ENCODE data around the gene ELK3.

ELK3 gene

GRCh38 chr12:96193725-96194575 is at the start of gene ELK3:
Gene ELK3, plus strand, starts transcription at chr12:96194375.
- peak in 1 of 2 donors; percentile 52 for DNase-seq (ENCODE audit: low read depth in 2 of 2)

GRCh38 chr12:96146747-96147146 is 47.4 kb upstream of the ELK3 start:
- no peak for DNase-seq (ENCODE audit: low read depth in 2 of 2)

GRCh38 chr12:96150442-96150841 is 43.7 kb upstream of the ELK3 start:
- DNase-seq (ENCODE audit: low read depth in 2 of 2), result no peak

- DNase-seq (ENCODE audit: low read depth in 2 of 2), result no peak
These were observed 42.0 kb upstream of the ELK3 start for GRCh38 chr12:96152164-96152563.

GRCh38 chr12:96153131-96153725 is 40.9 kb upstream of the ELK3 start:
- DNase-seq (ENCODE audit: low read depth in 2 of 2), result no peak

GRCh38 chr12:96155181-96155580 is 39.0 kb upstream of the ELK3 start:
- DNase-seq (ENCODE audit: low read depth in 2 of 2), result no peak

GRCh38 chr12:96155781-96156180 is 38.4 kb upstream of the ELK3 start:
- no peak for DNase-seq (ENCODE audit: low read depth in 2 of 2)

GRCh38 chr12:96156211-96156610 is 38.0 kb upstream of the ELK3 start:
- no peak for DNase-seq (ENCODE audit: low read depth in 2 of 2)

- DNase-seq (ENCODE audit: low read depth in 2 of 2), result no peak
These were observed 36.7 kb upstream of the ELK3 start for GRCh38 chr12:96157427-96157826.

- DNase-seq (ENCODE audit: low read depth in 2 of 2), result no peak
These were observed 29.0 kb upstream of the ELK3 start for GRCh38 chr12:96164951-96165811.

- DNase-seq (ENCODE audit: low read depth in 2 of 2), result no peak
These were observed 27.4 kb upstream of the ELK3 start for GRCh38 chr12:96166765-96167164.

GRCh38 chr12:96167492-96167891 is 26.7 kb upstream of the ELK3 start:
- DNase-seq (ENCODE audit: low read depth in 2 of 2), result no peak

GRCh38 chr12:96170328-96170727 is 23.8 kb upstream of the ELK3 start:
- no peak for DNase-seq (ENCODE audit: low read depth in 2 of 2)

- no peak for DNase-seq (ENCODE audit: low read depth in 2 of 2)
These were observed 23.4 kb upstream of the ELK3 start for GRCh38 chr12:96170762-96171161.

- no peak for DNase-seq (ENCODE audit: low read depth in 2 of 2)
These were observed 22.3 kb upstream of the ELK3 start for GRCh38 chr12:96171905-96172304.

- no peak for DNase-seq (ENCODE audit: low read depth in 2 of 2)
These were observed 21.2 kb upstream of the ELK3 start for GRCh38 chr12:96172981-96173380.

GRCh38 chr12:96176575-96176974 is 17.6 kb upstream of the ELK3 start:
- DNase-seq (ENCODE audit: low read depth in 2 of 2), result no peak

- peak; percentile 39 to 61 for DNase-seq (ENCODE audit: low read depth in 2 of 2)
These were observed 17.2 kb upstream of the ELK3 start for GRCh38 chr12:96177013-96177412.

- no peak for DNase-seq (ENCODE audit: low read depth in 2 of 2)
These were observed 10.3 kb upstream of the ELK3 start for GRCh38 chr12:96183734-96184370.

- DNase-seq (ENCODE audit: low read depth in 2 of 2), result no peak
These were observed 8.3 kb upstream of the ELK3 start for GRCh38 chr12:96185914-96186313.

GRCh38 chr12:96186607-96187301 is 7.4 kb upstream of the ELK3 start:
- no peak for DNase-seq (ENCODE audit: low read depth in 2 of 2)
